Measurements from ENCODE around the gene SETD1A.
"Not testable (repeated sequence)": the region's sequence is repeated elsewhere in the genome, so short reads cannot be mapped to it uniquely, and the experiment has no call there.

The SETD1A gene

DNA sequence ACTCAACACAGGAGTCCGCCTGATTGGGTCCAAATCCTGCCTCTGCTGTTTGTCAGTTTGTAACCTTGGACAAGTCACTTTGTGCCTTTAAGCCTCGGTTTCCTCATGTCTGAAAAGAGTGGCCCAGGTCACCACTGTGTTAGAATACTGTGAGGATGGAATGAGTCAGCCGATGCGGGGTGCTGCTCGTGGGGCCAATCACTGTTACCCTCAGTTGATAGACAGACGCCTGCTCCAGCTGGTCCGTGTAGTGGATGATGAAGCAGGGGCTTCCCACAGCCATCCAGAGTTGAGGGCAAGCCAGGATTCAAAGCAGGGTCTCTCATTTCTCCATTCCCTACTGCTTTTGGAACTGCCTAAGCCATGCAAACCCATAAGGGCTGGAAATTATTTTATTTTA lies 28.4 kb upstream of the SETD1A start:
- DNase-seq (ENCODE audit: low read depth in 2 of 2), result no peak

DNA sequence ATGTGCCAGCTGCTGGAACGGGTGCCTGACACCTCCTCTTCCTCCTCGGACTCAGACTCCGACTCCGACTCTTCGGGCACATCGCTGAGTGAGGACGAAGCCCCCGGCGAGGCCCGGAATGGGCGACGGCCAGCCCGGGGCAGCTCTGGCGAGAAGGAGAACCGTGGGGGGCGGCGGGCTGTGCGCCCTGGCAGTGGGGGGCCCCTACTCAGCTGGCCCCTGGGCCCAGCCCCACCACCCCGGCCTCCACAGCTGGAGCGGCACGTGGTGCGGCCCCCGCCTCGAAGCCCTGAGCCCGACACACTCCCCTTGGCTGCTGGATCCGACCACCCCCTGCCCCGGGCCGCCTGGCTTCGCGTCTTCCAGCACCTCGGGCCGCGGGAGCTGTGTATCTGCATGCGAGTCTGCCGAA lies 27.4 kb upstream of the SETD1A start:
- DNase-seq (ENCODE audit: low read depth in 2 of 2), result no peak

DNA sequence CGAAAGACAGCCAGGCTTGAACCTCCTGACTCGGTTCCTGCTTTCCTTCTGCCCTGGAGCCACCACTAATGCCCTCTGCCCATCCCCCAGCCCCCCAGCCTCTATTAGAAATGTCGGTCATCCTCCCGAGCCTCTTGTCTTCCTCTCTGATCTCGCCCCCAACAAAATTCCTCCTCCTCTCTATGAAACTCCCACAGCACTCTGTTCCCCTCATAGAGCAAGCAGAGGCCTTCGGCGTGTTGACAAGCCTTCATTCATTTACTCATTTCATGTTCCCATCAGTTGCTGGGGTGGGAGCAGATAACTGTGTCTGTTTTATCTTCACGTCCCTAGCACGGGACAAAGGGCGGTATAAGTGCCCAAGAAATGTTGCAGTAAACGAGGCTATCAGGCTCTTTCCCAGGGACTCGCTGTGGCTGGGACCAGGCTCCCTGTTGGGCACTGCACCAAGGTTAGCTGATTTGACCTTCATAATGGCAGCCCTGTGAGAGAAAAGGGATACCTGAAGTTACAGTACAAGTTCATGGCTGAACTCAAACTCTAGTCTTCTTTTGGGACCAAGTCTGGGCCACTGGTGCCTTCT lies 26.4 kb upstream of the SETD1A start:
- DNase-seq (ENCODE audit: low read depth in 2 of 2), result no peak

DNA sequence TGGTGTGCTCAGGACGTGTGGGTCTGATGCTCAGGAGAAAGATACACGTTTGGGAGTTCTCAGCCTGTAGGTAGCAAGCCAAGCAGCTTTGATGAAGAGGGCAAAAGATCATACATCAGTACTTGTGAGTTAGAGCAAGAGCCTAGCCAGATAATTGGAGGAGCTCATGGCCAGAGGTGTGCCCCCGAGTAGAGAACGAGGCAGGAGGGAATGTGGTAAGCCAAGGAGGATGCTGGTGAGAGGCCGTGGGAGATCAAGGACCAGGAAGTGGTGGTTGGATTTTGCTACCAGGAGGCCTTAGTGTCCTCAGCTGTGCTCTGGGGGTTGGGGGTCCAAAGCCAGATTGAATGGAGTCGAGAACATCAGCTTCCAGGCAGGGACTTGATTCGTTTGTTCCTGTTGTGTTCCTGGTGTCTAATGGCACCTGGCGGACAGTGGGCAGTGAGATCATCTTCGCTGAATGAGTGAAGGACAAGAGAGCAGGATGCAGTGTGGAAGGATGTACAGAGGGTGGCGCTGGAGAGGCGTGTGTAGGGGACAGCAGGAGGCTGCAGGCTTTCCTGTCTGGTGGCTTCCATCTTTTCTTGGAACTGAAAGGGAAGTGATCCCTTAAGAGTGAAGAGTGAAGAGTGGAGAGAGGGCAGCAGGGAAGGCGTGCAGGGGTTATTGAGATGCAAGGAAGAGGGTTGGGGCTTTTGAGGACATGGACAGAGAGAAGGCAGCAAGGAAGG lies 22.6 kb upstream of the SETD1A start:
- no peak for DNase-seq (ENCODE audit: low read depth in 2 of 2)

DNA sequence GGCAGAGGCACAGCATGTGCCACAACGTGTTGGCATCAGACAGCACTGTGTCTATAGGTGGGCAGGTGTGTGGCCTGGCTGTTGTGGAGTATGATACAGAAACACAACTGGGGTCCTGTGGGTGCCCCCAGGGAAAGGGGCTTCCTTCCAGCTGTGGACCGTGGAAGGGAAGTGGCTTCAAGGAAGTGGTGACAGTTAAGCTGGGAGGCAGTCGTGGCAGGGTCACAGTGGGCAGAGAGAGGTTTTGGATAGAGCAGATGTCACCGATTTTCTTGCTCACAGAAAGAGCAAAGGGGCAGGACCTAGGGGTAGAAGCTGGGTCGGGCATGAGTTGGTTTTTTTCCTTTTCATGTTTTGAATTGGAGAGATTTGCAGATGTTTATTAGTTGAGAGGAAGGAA lies 19.9 kb upstream of the SETD1A start:
- no peak for DNase-seq (ENCODE audit: low read depth in 2 of 2)

DNA sequence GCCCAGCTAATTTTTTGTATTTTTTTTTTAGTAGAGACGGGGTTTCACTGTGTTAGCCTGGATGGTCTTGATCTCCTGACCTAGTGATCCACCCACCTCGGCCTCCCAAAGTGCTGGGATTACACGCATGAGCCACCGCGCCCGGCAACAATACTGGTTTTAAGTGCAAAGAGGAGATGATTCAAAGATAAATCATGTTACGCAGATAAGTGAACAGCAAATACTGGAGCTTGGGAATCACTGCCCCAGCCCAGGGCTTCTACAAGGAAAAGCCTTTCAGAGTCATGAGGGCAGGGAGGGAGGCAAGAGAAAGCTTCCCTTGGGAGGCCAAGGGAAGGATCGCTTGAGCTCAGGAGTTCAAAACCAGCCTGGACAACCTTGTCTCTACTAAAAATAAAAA lies 18.0 kb upstream of the SETD1A start:
- DNase-seq (ENCODE audit: low read depth in 2 of 2), result not testable (repeated sequence)

DNA sequence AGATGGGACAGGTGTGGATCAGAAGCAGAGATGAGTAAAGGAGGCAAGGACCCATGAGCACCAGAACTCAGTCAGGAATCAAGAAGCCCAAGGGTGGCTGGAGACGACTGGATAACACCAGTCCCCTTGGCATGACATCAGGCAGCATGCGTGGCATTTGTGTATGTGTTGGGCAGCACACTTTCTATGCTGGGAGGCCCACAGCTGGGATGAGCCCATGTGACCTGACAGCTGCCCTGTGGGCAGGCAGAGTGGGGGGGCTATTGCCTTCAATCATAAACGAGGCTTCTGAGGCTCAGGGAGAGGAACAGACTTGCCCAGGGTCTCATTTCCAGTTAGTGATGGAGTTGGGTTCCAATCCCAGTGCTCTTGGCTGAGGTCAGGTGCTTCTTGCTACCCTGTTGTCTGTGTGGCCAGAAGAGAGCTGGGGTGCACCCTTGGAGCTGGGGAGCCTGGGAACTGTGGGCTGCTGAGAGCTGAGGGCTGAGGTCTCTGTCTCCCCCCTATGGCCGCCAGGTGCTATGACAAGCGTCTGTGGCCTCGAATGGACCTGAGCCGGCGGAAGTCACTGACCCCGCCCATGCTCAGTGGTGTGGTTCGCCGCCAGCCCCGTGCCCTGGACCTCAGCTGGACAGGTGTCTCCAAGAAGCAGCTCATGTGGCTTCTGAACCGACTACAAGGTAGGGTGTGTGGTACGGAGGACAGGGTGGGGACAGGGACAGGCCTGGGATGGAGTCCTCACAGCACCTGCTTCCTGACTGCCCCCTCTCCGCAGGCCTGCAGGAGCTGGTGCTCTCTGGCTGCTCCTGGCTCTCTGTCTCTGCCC lies 15.7 kb upstream of the SETD1A start:
- no peak for DNase-seq (ENCODE audit: low read depth in 2 of 2)

DNA sequence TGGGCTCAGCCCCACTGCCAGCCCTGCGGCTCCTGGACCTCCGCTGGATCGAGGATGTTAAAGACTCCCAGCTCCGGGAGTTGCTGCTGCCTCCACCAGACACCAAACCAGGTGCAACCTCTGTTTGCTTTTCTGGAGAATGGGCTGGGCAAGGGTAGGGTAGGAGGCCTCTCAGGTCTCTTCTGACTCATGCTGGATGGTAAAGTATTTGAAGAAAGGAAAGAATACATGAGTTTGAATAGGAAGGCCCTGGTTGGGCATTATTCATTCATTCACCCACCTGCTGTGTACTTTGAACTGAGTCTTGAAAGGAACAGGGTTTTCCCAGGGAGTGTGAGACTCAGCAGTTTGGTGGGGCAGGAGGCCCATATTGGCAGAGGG lies 15.1 kb upstream of the SETD1A start:
- DNase-seq (ENCODE audit: low read depth in 2 of 2), result no peak

DNA sequence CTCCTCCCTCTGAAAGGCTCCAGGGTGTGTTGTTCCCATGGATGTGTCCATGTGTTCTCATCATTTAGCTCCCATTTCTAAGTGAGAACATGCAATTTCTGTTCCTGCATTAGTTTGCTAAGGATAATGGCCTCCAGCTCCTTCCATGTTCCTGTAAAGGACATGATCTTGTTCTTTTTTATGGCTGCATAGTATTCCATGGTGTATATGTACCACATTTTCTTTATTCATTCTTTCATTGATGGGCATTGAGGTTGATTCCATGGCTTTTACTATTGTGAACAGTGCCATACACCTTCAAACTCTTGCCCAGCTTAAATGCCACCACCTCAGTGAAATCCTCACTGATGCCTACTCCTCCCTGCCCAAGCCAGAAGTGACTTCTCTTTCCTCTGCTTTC lies 13.2 kb upstream of the SETD1A start:
- no peak for DNase-seq (ENCODE audit: low read depth in 2 of 2)

DNA sequence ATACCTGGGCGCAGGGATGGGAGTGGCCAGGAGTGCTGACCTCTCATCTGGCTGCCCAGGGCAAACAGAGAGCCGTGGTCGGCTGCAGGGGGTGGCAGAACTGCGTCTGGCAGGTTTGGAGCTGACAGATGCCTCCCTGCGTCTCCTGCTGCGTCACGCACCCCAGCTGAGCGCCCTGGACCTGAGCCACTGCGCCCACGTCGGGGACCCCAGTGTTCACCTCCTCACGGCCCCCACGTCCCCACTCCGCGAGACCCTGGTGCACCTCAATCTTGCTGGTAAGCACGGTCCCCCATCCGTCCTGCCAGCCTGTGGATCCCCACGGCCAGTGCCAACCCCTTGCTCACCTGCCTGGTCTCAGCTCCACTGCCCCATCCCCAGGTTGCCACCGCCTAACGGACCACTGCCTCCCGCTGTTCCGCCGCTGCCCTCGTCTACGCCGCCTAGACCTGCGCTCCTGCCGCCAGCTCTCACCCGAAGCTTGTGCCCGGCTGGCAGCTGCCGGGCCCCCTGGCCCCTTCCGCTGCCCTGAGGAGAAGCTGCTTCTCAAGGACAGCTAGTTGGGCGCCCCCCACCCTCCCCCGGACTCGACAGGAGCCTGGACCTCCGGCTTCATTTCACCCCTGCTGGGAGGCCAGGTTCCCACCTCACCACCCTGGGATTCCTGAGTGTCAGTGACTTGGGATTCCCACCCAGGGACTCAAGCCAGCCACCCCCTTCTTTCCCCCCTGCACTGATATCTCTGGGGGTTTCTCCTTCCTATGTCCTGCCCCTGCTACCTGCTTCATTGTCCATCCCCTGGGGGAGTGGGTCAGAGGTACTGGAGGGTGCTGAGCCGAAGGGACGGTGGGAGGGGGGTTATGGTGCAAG lies 10.6 kb upstream of the SETD1A start:
- DNase-seq (ENCODE audit: low read depth in 2 of 2), result no peak

DNA sequence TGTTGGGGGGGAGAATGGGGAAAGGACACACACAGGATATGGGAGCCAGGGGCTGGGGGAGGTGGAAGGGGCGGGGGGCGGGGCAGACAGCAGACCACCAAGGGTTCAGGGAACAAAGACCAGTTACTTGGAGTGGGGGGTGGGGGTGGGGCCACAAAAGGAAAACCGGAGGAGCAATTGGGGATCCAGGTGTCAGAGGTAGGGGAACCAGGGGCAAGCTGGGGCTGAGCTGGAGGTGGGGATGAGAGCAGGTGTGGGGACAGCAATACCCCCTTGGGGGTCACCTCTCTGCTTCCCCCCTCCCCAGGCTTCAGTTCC lies 10.1 kb upstream of the SETD1A start:
- no peak for DNase-seq (ENCODE audit: low read depth in 2 of 2)

DNA sequence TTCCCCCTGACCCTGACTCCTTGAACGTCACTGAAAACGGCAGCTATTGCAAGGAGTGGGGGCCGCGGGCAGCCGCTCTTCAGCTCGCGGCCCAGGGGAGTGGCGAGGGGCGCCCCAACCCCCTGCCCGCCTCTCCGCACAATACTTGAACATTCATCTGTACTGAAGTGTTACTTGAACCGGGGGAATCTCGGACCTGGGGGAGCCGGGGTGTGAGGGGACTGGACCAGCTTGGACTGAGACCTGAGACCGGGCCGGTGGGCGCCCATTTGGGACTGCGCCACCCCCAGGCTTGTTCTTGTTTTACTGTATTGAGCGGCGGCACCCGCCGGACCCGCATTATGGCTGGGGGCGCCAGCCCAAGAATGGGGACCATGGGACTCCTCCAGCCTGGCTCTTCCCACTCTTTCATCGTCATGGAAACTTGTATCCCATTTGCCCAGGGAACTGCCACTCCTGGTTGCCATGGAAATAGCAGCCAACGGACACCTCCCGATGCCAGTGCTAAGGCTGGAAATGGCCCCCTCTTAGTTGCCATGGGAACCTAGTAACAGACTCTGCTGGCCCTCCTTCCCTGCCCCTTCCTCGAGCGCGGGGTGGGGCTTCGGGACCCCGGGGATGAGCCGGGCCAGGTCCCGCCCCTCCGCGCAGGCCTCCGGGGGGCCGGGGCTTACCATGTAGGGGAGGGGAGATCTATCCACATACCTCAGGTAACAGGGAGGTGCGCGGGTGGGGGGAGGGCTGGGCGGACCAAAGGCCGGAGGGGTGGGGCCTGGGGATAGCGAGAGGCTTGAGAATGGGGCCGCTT lies 9.5 kb upstream of the SETD1A start:
- DNase-seq (ENCODE audit: low read depth in 2 of 2), result no peak

DNA sequence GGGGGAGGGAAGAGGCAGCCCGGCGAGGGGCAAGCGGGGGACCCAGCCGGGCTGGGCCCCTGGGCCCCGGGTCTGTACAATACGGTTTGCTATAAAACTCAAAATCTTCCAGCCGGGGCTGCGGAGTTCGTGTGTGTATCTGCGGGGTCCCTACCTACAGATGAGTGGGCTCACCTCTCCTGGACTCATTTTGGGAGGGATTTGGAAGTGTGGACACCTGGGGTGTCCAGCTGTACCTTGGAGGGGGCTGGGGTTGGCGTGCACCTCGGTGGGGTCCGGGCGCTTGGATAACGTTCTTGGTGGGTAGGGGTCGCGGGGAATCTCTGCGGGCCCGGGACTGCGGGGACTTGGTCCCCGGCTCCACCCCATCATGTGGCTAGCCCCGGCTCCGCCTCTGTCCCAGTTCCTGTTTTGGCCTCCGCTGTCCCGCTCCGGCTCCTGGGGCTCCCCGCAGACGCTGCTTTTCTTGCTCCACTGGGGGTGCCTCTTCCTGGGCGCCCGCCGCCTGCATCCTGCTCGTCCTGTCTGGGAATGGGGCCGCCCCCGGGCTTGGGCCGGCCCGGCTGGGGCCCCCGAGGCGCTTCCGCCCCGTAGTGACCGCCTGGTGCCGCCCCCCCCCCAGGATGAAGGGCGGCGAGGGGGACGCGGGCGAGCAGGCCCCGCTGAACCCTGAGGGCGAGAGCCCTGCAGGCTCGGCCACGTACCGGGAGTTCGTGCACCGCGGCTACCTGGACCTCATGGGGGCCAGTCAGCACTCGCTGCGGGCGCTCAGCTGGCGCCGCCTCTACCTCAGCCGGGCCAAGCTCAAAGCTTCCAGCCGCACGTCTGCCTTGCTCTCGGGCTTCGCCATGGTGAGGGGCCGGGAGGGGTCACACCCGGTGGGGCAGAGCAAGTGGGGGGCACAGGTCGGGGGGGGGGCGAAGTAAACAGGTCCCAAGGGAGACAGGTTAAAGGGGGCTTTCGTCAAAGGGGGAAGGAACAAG lies 8.6 kb upstream of the SETD1A start, which contains the start of gene ORAI3:
Gene ORAI3 (plus strand): TSS at position 402 of the 983 bp plus-strand sequence. CDS start 222 bp downstream, at position 624.
- DNase-seq (ENCODE audit: low read depth in 2 of 2), result no peak

DNA sequence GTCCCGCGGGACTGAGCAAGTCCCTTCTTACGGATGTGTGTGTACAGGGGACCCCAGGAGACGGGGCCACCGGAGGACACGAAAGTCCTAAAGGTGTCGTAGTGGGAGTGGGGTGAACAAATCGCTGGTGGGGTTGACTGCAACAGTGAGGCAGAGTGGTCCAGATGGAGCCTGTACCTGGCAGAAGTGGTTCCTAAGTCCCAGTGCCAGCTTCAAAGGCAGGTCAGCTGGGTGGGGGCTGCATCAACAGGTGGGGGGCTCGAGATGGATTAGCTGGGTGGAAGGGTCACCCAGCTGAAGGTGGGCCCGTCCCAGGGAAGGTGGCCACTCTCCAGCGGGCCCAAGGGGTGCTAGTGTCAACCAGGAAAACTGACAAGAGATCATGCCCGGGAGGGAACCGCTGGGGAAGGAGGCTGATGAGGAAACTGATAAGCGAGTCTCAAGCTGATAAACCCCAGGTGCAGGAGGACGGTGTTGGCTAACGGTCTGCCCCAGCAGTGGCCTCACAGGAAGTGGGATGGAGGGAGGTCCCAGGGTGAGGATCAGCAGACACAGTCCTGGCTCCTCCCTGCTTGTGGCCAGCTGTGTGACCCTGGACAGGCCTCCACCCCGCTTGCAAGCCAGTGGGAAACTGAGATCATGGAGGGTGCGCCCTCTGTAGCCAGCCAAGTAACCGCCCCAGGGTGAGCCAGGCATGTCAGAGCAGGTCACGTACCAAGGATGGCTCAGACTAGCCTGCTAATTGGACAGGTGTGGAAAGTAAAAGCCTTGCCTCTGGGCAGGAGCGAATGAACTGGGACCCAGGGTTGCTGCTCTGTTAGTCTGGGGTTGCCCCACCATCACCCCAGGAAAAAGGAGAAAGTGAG lies 7.7 kb upstream of the SETD1A start:
- no peak for DNase-seq (ENCODE audit: low read depth in 2 of 2)

DNA sequence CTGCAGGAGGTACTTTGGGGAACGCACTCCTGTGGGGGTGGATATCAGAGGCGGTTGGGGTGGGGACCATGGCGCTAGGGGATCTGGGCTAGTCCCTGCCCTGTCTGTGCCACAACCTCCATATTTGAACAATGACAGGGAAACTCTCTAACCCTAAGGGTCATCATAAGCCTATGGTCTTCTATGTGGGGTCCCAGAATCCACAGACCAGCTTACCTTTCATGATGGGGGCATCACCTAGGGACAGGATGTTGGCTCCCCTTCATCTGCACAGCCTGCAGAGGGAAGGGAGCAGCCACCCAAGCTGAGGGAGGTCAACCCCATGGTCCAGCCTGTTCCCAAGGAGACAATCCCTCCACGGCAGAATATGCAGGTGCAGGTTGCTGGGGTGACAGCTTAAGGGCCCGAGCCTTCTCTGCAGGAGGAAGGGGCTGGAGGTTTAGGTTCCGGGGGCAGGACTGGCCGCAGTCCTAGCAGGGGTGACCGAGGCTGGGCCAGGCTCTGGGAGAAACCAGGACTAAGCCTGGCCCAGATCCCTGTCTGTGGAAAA lies 7.0 kb upstream of the SETD1A start:
- no peak for DNase-seq (ENCODE audit: low read depth in 2 of 2)

DNA sequence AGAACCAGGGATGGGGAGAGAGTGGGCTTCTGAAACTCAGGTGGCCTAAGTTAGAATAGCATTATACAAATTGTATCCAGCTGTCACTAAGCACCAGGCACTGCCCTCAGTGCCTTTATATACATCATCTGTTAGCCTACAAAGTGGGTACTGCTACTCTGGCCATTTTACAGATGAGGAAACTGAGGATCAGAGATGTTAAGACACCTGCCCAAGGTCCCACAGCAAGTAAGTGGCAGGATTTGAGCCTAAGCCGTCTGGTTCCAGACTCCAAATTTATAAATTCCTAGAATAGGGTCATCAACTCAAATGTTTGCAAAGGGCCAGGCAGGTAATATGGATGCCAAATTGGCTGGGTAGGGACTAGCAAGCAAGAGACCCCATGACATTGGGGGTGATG lies 6.4 kb upstream of the SETD1A start:
- no peak for DNase-seq (ENCODE audit: low read depth in 2 of 2)

DNA sequence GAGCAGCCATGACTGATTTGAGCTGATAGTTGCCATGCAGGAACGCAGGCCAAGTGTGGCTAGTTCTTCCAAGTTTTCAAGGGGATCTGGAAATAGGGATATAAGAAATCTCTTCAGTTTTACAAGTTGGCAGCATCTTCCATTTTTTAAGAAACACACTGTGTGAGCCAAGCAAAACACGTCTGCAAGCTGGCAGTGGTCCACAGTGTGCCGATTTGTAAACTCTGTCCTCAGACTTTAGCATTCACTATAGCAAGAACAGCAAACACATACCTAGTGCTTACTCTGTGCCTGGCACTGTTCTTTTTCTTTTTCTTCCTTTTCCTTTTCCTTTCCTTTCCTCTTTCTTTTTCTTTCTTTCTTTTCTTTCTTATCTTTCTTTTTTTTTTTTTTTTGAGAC lies 5.8 kb upstream of the SETD1A start:
- DNase-seq (ENCODE audit: low read depth in 2 of 2), result no peak

DNA sequence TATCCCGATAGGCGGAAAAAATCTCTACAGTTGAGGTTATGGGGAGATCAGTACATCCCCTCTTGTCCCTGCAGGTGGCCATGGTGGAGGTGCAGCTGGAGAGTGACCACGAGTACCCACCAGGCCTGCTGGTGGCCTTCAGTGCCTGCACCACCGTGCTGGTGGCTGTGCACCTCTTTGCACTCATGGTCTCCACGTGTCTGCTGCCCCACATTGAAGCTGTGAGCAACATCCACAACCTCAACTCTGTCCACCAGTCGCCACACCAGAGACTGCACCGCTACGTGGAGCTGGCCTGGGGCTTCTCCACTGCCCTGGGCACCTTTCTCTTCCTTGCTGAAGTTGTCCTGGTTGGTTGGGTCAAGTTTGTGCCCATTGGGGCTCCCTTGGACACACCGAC lies 4.4 kb upstream of the SETD1A start:
- no peak for DNase-seq (ENCODE audit: low read depth in 2 of 2)

Measured in stimulated activated CD8-positive, alpha-beta memory T cell treated with anti-CD3 and anti-CD28 coated beads, Interleukin-2, amount 100 ng/mL, for 1 hour (primary cell).